Measurements from ENCODE around the gene CELA3B.
"Not testable (repeated sequence)": the region's sequence is repeated elsewhere in the genome, so short reads cannot be mapped to it uniquely, and the experiment has no call there.

DNA sequence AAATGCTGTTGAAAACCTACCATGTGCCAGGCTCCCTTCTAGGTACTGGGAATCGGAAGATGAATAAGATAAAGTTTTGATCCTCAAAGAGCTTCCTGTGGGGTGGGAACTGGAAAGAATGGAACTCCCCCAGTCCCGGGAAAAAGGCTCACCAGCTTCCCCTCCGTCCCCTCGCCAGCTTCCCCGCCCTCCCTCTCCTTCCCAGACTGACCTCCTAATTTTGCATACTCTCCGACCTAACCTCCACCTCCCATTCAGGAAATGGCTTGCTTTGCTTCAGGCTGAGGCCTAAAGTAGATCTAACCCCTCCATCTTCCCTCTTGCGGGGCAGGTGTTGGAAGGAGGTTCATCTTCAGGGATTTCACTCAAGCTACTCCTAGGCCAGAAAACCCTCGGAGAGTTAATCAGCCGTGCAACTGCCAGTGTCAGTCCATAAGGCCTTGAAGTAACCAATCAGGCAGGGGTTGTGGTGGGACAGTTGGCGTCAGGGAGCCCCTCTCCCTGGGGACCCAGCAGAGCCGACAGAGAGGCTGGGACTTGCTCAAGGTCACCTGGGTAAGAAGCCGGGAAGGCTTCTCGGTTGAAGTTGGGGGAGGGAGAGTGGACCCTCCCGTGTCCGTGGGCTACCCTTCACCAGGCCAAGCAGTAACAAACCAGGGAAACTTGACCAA lies 21.9 kb downstream of the CELA3B start:
- TF ChIP-seq, protein P1, sequence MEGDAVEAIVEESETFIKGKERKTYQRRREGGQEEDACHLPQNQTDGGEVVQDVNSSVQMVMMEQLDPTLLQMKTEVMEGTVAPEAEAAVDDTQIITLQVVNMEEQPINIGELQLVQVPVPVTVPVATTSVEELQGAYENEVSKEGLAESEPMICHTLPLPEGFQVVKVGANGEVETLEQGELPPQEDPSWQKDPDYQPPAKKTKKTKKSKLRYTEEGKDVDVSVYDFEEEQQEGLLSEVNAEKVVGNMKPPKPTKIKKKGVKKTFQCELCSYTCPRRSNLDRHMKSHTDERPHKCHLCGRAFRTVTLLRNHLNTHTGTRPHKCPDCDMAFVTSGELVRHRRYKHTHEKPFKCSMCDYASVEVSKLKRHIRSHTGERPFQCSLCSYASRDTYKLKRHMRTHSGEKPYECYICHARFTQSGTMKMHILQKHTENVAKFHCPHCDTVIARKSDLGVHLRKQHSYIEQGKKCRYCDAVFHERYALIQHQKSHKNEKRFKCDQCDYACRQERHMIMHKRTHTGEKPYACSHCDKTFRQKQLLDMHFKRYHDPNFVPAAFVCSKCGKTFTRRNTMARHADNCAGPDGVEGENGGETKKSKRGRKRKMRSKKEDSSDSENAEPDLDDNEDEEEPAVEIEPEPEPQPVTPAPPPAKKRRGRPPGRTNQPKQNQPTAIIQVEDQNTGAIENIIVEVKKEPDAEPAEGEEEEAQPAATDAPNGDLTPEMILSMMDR (IDR thresholded peaks at IDR 0.05): not testable (repeated sequence)
- TF ChIP-seq POLR2A, POLR2AphosphoS5 (IDR thresholded peaks at IDR 0.05): not testable (repeated sequence)

All from prostate gland (tissue), 2 donors.